Aorta (tissue), 5 donors: ENCODE measurements around the gene CCDC167. TPM values are rescaled to one million over a fixed set of nuclear protein-coding genes. Genes with fewer than 3 reads are reported as not detected.

Experiments
- ATAC-seq: fragments of 200-7000 bp; cut with Tn5 transposase; one replicate; pipeline ENCODE4 v1.9.1; 2022; ENCODE audit warnings: moderate library complexity; ENCODE audit not compliant: low FRiP score
- DNase-seq, 2 donors: peaks; one replicate each; pipeline ENCODE4 v3.0.0-alpha.2; 2020
- H3K27ac ChIP-seq, 2 donors: one replicate each; pipeline ENCODE4 v1.5.1; 2013; ENCODE audit warnings: low read length in 2 of 2, mild to moderate bottlenecking in 2 of 2, moderate library complexity in 2 of 2, control low read depth in 1 of 2, inconsistent platforms in 1 of 2, low read depth in 1 of 2
- H3K27me3 ChIP-seq, 2 donors: one replicate each; pipeline ENCODE4 v1.6.1; 2013; ENCODE audit warnings: control low read depth in 1 of 2, low read length in 1 of 2, mild to moderate bottlenecking in 1 of 2, moderate library complexity in 1 of 2; ENCODE audit not compliant: insufficient read depth in 2 of 2, control insufficient read depth in 1 of 2
- H3K36me3 ChIP-seq, 2 donors: one replicate each; pipeline ENCODE4 v1.6.1; 2013; ENCODE audit warnings: control low read depth in 1 of 2, low read length in 1 of 2, mild to moderate bottlenecking in 1 of 2; ENCODE audit not compliant: insufficient read depth in 2 of 2, control insufficient read depth in 1 of 2
- H3K4me1 ChIP-seq, 2 donors: one replicate each; pipeline ENCODE4 v1.6.1; 2013; ENCODE audit warnings: low read length in 2 of 2, control low read depth in 1 of 2, mild to moderate bottlenecking in 1 of 2, moderate library complexity in 1 of 2; ENCODE audit not compliant: insufficient read depth in 2 of 2, control insufficient read depth in 1 of 2
- H3K4me3 ChIP-seq, 2 donors: one replicate each; pipeline ENCODE4 v1.5.1; 2013; ENCODE audit warnings: low read length in 2 of 2, control low read depth in 1 of 2, mild to moderate bottlenecking in 1 of 2
- H3K9me3 ChIP-seq: one replicate; pipeline ENCODE4 v1.6.1; 2013; ENCODE audit warnings: mild to moderate bottlenecking, low read length; ENCODE audit not compliant: control insufficient read depth
- WGBS, 2 donors: extraction: QIAGEN DNeasy Blood & Tissue Kit; methylation state at CpG; one replicate each; pipeline ENCODE4 v1.1.7; 2013; 5-methylcytosine and 5-hydroxymethylcytosine counted together
- intact Hi-C, 2 donors: fragments of 100-400 bp; cut with DNase I; formaldehyde crosslinking; loops; one replicate each; pipeline versions ENCODE4 v1.14.2 to v1.15.0; 2022
- polyA plus RNA-seq, 2 donors: library from polyadenylated mRNA; stranded (reverse); fragments of 200-250 nt; gene quantifications; one replicate each; pipeline ENCODE4 v1.2.3, GENCODE V29; 2013
- total RNA-seq, 2 donors: library from RNA; stranded (reverse); fragmentation: NEBNext Ultra II Directional; extraction: Animal tissue kit (Norgen Biotek cat#: 25700); gene quantifications; one replicate each; pipeline ENCODE4 v1.2.1, GENCODE V29; 2021
- donor health status: healthy with polysubstance abuse.
- donor health status: Bipolar disorder and iron deficiency.
- donor health status: DM: no; HTN: no; CAD: no.
- donor health status: DM: no; HTN: no; CAD: no.
- donor health status: DM: yes; HTN: yes; CAD: no.

Gene CCDC167
- total and polyA plus RNA-seq, 4 donors, result 11.5 to 34.1 (median 14.8) TPM

DNA sequence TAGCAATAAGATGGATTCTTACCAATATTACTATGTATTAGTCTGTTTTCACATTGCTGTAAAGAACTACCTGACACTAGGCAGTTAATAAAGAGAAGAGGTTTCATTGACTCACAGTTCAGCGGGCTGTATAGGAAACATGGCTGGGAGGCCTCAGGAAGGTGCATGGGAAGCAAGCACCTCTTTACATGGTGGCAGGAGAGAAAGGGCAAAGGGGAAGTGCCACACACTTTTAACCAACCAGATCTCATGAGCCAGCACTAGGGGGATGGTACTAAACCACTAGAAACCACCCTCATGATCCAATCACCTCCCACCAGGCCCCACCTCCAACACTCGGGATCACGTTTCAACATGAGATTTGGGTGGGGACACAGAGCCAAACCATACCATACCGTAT is 40.7 kb upstream of the CCDC167 start:
- Histone ChIP-seq H3K9me3 (no peaks in the 10 kb centered on the region), H3K4me3 (no peak overlapping the region), H3K4me1 (no peaks in the 10 kb centered on the region), H3K27me3 (no peaks in the 10 kb centered on the region), H3K36me3 (no peaks in the 10 kb centered on the region), H3K27ac (no peak overlapping the region)
- DNase-seq, result no peak
- intact Hi-C loops, result no loop called here
- no peak for ATAC-seq
- WGBS, 2 donors, result 57 to 64% methylated on average over 4 of the region's 4 CpGs

DNA sequence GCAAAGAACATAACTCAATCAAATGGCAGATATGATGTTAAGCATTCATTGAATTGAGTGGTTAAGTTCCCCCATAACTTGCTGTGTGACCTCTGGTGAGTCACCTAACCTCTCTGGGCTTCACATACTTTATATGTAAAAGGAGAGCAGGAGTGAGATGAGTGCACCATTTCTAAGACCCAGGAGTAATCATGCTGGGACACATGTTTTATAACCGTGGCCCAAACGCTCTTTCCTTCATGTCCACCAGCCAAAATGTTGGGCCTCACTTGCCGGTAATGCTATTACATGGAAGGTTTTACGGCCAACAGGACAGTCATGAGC is 40.3 kb upstream of the CCDC167 start:
- WGBS, 2 donors, result 93 to 96% methylated on average over 4 of the region's 4 CpGs
- H3K9me3 ChIP-seq, result no peaks in the 10 kb centered on the region
- no peak for ATAC-seq
- DNase-seq, result no peak
- no peaks in the 10 kb centered on the region for H3K4me1 ChIP-seq
- no peaks in the 10 kb centered on the region for H3K27me3 ChIP-seq
- intact Hi-C loops, result no loop called here
- no peaks in the 10 kb centered on the region for H3K36me3 ChIP-seq
- no peak overlapping the region for H3K27ac ChIP-seq
- H3K4me3 ChIP-seq, result no peak overlapping the region

DNA sequence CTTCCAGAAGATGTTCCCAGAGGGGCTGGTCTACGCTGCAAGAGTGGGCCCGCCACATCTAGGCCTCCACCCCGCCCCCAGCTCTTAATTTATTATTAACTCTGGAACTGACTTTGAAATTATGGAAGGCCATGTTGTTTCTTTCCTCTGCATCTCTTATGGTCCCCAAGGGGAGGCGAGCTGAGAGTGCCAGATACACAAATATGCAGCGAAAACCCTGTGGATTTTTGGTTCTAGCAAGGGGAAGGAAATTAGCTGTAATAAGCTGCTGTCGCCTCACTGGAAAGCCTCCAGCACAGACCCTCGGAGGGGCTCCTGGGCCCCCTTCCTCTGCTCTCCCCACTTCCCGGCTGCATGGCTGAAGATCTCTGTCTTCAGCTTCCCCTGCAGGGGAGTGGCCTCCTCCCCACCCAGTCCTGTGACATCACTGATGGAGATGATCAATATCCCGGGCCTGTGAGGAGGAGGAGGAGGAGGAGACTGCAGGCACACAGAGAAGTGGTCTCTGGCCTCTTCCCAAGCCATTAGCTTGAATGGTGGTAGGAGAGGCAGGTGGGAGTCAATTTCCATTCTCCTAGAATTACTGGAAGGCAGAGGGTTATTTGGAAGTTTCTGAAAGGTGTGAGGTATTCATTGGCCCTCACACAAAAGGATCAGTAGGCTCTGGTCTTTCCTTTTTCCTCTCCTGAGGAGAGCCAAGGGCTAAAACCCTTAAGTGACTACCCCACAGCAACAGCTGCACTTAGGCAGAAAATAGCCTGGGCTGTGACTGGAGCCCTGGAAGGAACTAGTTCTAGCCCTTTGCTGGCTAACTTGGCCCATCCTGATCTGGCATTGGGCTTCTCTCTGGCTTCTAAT is 39.7 kb upstream of the CCDC167 start:
- H3K36me3 ChIP-seq, result no peaks in the 10 kb centered on the region
- H3K9me3 ChIP-seq, result no peaks in the 10 kb centered on the region
- no peak overlapping the region for H3K4me3 ChIP-seq
- DNase-seq (no peak), ATAC-seq (no peak)
- H3K27me3 ChIP-seq, result no peaks in the 10 kb centered on the region
- no peaks in the 10 kb centered on the region for H3K4me1 ChIP-seq
- intact Hi-C loops, result no loop called here
- WGBS, 2 donors, result 86 to 90% methylated on average over 9 of the region's 9 CpGs
- no peak overlapping the region for H3K27ac ChIP-seq

- no peak for DNase-seq
- Histone ChIP-seq H3K4me1 (no peaks in the 10 kb centered on the region), H3K9me3 (no peaks in the 10 kb centered on the region), H3K27ac (no peak overlapping the region), H3K4me3 (no peak overlapping the region), H3K27me3 (no peaks in the 10 kb centered on the region), H3K36me3 (no peaks in the 10 kb centered on the region)
- intact Hi-C loops, result no loop called here
- WGBS, 2 donors, result 85 to 90% methylated on average over 6 of the region's 6 CpGs
- ATAC-seq, result no peak
These were observed 38.4 kb upstream of the CCDC167 start for GRCh38 chr6:37538107-37538506.

GRCh38 chr6:37537548-37537947 is 37.9 kb upstream of the CCDC167 start:
- Histone ChIP-seq H3K9me3 (no peaks in the 10 kb centered on the region), H3K36me3 (no peaks in the 10 kb centered on the region), H3K4me1 (no peaks in the 10 kb centered on the region), H3K27me3 (no peaks in the 10 kb centered on the region), H3K4me3 (no peak overlapping the region), H3K27ac (no peak overlapping the region)
- intact Hi-C loops, result no loop called here
- ATAC-seq (peak; percentile 30), DNase-seq (no peak)
- 89 to 91% methylated on average over 5 of the region's 5 CpGs for WGBS, 2 donors

DNA sequence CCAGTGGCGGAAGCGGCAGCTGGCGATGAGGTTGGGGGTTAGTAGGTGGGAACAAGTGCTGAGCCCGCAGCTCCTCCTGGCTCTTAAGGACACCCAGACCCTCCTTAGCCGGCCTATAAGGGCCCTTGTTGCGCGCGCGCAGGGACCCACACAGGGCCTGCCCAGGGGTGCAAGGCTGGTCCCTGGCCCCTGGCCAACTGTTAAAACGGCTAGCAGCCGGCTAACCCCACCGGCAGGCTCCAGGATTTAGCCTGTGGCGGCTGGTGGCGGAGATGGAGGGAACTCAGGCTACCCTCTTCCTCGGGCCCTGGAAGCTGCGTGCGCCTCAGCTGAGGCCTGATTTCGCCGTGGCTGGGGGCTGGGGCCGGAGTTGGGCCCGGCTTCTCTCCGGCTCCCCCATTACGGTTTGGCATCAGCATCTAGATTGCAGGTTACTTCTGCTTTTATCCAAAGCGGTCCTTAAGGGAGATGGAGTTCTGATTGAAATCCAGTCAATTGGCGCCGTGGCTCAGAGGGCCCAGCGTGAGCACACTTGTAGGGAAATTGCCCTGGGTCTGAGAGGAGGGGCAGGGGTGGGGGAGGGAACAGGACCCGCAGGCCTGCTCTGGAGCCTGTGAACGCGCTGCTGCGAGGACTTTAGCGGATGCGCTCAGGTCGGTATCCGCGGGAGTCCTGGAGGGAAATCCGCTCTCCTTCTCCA is 36.9 kb upstream of the CCDC167 start:
- H3K27ac ChIP-seq, result no peak overlapping the region
- no peak for ATAC-seq
- H3K9me3 ChIP-seq, result no peaks in the 10 kb centered on the region
- H3K4me1 ChIP-seq, result no peaks in the 10 kb centered on the region
- intact Hi-C loops, result no loop called here
- H3K36me3 ChIP-seq, result no peaks in the 10 kb centered on the region
- no peak overlapping the region for H3K4me3 ChIP-seq
- no peak for DNase-seq
- no peaks in the 10 kb centered on the region for H3K27me3 ChIP-seq
- WGBS, 2 donors, result 64 to 67% methylated on average over 37 of the region's 37 CpGs

- H3K4me3 ChIP-seq, result no peak overlapping the region
- no peaks in the 10 kb centered on the region for H3K9me3 ChIP-seq
- 3 to 4% methylated on average over 56 of the region's 56 CpGs for WGBS, 2 donors
- DNase-seq (no peak), ATAC-seq (no peak)
- no peaks in the 10 kb centered on the region for H3K27me3 ChIP-seq
- no peaks in the 10 kb centered on the region for H3K4me1 ChIP-seq
- no peaks in the 10 kb centered on the region for H3K36me3 ChIP-seq
- H3K27ac ChIP-seq, result no peak overlapping the region
- intact Hi-C loops, result no loop called here
These were observed 36.2 kb upstream of the CCDC167 start for GRCh38 chr6:37535759-37536490.

GRCh38 chr6:37535428-37535758 is 35.7 kb upstream of the CCDC167 start:
- Histone ChIP-seq H3K9me3 (no peaks in the 10 kb centered on the region), H3K4me3 (no peak overlapping the region), H3K27ac (no peak overlapping the region), H3K4me1 (no peaks in the 10 kb centered on the region), H3K27me3 (no peaks in the 10 kb centered on the region), H3K36me3 (no peaks in the 10 kb centered on the region)
- DNase-seq, result no peak
- WGBS, 2 donors, result 65 to 70% methylated on average over 5 of the region's 5 CpGs
- intact Hi-C loops, result no loop called here
- no peak for ATAC-seq
